ENCODE measurements around the gene METTL1. TPM values are rescaled to one million over a fixed set of nuclear protein-coding genes. Genes with fewer than 3 reads are reported as not detected.
"Not testable (repeated sequence)": the region's sequence is repeated elsewhere in the genome, so short reads cannot be mapped to it uniquely, and the experiment has no call there.

The METTL1 gene
- total RNA-seq, 1 donor, result 5.2 TPM

- peak overlapping the region; percentile 86 for H3K4me3 ChIP-seq (ENCODE audit: low read depth, low read length)
- TF ChIP-seq, protein P1, sequence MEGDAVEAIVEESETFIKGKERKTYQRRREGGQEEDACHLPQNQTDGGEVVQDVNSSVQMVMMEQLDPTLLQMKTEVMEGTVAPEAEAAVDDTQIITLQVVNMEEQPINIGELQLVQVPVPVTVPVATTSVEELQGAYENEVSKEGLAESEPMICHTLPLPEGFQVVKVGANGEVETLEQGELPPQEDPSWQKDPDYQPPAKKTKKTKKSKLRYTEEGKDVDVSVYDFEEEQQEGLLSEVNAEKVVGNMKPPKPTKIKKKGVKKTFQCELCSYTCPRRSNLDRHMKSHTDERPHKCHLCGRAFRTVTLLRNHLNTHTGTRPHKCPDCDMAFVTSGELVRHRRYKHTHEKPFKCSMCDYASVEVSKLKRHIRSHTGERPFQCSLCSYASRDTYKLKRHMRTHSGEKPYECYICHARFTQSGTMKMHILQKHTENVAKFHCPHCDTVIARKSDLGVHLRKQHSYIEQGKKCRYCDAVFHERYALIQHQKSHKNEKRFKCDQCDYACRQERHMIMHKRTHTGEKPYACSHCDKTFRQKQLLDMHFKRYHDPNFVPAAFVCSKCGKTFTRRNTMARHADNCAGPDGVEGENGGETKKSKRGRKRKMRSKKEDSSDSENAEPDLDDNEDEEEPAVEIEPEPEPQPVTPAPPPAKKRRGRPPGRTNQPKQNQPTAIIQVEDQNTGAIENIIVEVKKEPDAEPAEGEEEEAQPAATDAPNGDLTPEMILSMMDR (IDR thresholded peaks at IDR 0.05; ENCODE audit: insufficient read depth, low read depth, low read length), result peak; percentile 92
- peak; percentile 87 for DNase-seq (ENCODE audit: low read depth)
Measured at GRCh38 chr12:57726151-57726883, 45.6 kb downstream of the METTL1 start.

DNA sequence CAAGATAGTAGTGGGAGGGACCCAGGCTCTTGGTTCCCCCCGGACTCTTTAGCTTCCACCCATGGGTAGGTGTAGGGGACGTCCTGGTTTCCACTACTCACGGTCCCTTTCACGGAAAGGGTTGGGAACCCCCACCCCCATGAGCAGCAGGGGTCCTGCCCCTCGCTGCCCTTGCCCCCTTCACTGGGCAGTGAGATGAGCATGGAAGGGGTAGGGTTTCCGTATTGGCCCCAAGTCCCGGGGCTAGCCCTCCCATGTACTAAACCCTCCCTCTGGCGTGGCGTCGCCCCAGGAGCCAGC is 46.1 kb downstream of the METTL1 start:
- no peak for DNase-seq (ENCODE audit: low read depth)
- H3K4me3 ChIP-seq (ENCODE audit: low read depth, low read length), result peak overlapping the region; percentile 86
- TF ChIP-seq, protein P1 (IDR thresholded peaks at IDR 0.05; ENCODE audit: insufficient read depth, low read depth, low read length), result no peak

GRCh38 chr12:57724936-57725740 is 46.8 kb downstream of the METTL1 start:
- TF ChIP-seq, protein P1 (IDR thresholded peaks at IDR 0.05; ENCODE audit: insufficient read depth, low read depth, low read length), result no peak
- DNase-seq (ENCODE audit: low read depth), result no peak

GRCh38 chr12:57724003-57724935 is 47.6 kb downstream of the METTL1 start:
- no peak overlapping the region for H3K4me3 ChIP-seq (ENCODE audit: low read depth, low read length)
- DNase-seq (ENCODE audit: low read depth), result no peak
- TF ChIP-seq, protein P1 (IDR thresholded peaks at IDR 0.05; ENCODE audit: insufficient read depth, low read depth, low read length), result no peak

More at GRCh38 chr12:57724936-57725740, 46.8 kb downstream of the METTL1 start:
- no peak overlapping the region for H3K4me3 ChIP-seq (ENCODE audit: low read depth, low read length)

- DNase-seq (ENCODE audit: low read depth), result no peak
- H3K4me3 ChIP-seq (ENCODE audit: low read depth, low read length), result no peak overlapping the region
- TF ChIP-seq, protein P1 (IDR thresholded peaks at IDR 0.05; ENCODE audit: insufficient read depth, low read depth, low read length), result no peak
Measured at GRCh38 chr12:57723630-57723962, 48.3 kb downstream of the METTL1 start.

DNA sequence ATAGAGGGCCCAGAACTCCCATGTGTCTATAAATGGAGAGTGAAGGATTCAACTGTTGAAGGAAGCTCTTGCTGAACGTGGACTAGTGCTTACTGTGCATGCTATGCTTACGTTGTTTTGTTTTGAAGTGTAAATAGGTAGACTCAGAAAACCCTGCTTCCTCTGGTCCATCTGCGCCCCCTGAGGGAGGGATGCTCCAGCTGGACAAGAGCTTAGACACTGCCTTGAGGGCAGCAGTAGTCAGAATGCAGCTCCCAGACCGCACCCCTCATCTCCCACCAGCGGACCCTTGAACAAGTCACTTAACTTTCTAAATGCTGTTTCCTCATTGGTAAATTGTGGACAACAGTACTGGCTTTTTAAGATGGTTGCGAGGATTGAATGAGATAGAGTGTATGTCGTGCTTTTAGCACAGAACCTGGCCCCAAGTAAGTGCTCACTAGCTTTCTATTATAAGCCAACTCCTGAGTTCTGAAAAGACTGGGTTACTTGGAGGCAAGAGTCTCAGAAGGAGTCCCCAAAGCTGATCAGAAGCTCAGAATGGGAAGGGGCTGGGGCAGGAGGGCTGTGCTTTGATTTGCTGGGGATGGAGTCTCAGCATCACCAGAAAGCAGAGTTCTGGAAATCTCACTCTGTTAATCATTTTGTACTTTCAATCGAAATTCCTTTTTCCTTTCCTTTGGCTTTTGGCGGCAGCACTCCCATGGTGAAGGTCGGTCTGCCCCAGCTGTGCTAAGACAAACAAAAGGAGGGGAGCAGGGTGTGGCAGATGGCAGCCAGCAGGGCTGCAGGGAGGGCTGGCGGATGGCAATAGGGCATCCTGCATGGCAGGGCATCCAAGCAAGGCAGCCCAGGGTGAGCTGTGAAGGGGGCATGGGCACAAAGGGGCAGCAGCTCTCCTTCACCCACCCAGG is 48.9 kb downstream of the METTL1 start:
- TF ChIP-seq, protein P1 (IDR thresholded peaks at IDR 0.05; ENCODE audit: insufficient read depth, low read depth, low read length), result no peak
- DNase-seq (ENCODE audit: low read depth), result no peak
- no peak overlapping the region for H3K4me3 ChIP-seq (ENCODE audit: low read depth, low read length)

GRCh38 chr12:57721846-57722608 is 49.9 kb downstream of the METTL1 start:
- not testable (repeated sequence) for DNase-seq (ENCODE audit: low read depth); H3K4me3 ChIP-seq (ENCODE audit: low read depth, low read length)

Data from fibroblast of villous mesenchyme (primary cell).